Stimulated activated CD8-positive, alpha-beta memory T cell treated with anti-CD3 and anti-CD28 coated beads, Interleukin-12 subunit alpha, Interleukin-12 subunit beta, amount 100 ng/mL, for 24 hours (primary cell): ENCODE measurements around the gene AFF2.

Source experiments
- DNase-seq: peaks from one replicate; pipeline ENCODE4 v3.0.0-alpha.2; 2020; ENCODE audit errors: extremely low read depth

AFF2 gene

GRCh38 chrX:148588649-148589310 lies 88.4 kb downstream of the AFF2 start:
- no peak for DNase-seq

- DNase-seq = no peak
Measured at GRCh38 chrX:148592595-148592994, 92.2 kb downstream of the AFF2 start.

GRCh38 chrX:148593146-148593545 lies 92.7 kb downstream of the AFF2 start:
- DNase-seq = no peak

- DNase-seq = no peak
Measured at GRCh38 chrX:148593987-148594386, 93.6 kb downstream of the AFF2 start.

GRCh38 chrX:148599404-148599803 lies 99.0 kb downstream of the AFF2 start:
- DNase-seq = no peak

- no peak for DNase-seq
Measured at GRCh38 chrX:148600131-148600530, 99.7 kb downstream of the AFF2 start.

- no peak for DNase-seq
Measured at GRCh38 chrX:148600581-148600980, 100.2 kb downstream of the AFF2 start.

- DNase-seq = no peak
Measured at GRCh38 chrX:148601034-148601433, 100.6 kb downstream of the AFF2 start.

- DNase-seq = no peak
Measured at GRCh38 chrX:148609515-148610327, 109.3 kb downstream of the AFF2 start.

- DNase-seq = no peak
Measured at GRCh38 chrX:148610328-148610698, 109.9 kb downstream of the AFF2 start.

GRCh38 chrX:148611993-148612392 lies 111.6 kb downstream of the AFF2 start:
- no peak for DNase-seq

GRCh38 chrX:148612431-148612830 lies 112.0 kb downstream of the AFF2 start:
- DNase-seq = no peak

GRCh38 chrX:148613636-148614035 lies 113.2 kb downstream of the AFF2 start:
- no peak for DNase-seq

- no peak for DNase-seq
Measured at GRCh38 chrX:148615491-148615890, 115.1 kb downstream of the AFF2 start.

GRCh38 chrX:148618470-148619445 lies 118.3 kb downstream of the AFF2 start:
- DNase-seq = no peak

- DNase-seq = no peak
Measured at GRCh38 chrX:148620023-148620422, 119.6 kb downstream of the AFF2 start.

GRCh38 chrX:148624951-148625474 lies 124.6 kb downstream of the AFF2 start:
- DNase-seq = no peak

GRCh38 chrX:148628621-148629020 lies 128.2 kb downstream of the AFF2 start:
- DNase-seq = no peak

- DNase-seq = no peak
Measured at GRCh38 chrX:148629434-148629833, 129.0 kb downstream of the AFF2 start.

- no peak for DNase-seq
Measured at GRCh38 chrX:148632444-148632843, 132.0 kb downstream of the AFF2 start.

GRCh38 chrX:148633218-148633908 lies 132.9 kb downstream of the AFF2 start:
- no peak for DNase-seq
